ENCODE results near the gene RRP8. TPM values are rescaled to one million over a fixed set of nuclear protein-coding genes. Genes with fewer than 3 reads are reported as not detected.

The RRP8 gene
- total RNA-seq, 1 experiment from 2014 or later: 10.1 TPM

- ChIA-PET POLR2A (ENCODE audit: unreplicated experiment) (no interaction called here), CTCF (no interaction called here)
- no peaks in the 10 kb centered on the region for H3F3A ChIP-seq (ENCODE audit: insufficient read depth, low read depth)
- H3K4me2 ChIP-seq: no peak overlapping the region
- no peaks in the 10 kb centered on the region for H3K4me1 ChIP-seq (replicated peaks; ENCODE audit: insufficient read depth)
- no peaks in the 10 kb centered on the region for H4K20me1 ChIP-seq (ENCODE audit: insufficient read depth)
- no peak overlapping the region for H3K4me3 ChIP-seq
- peaks cover 2% of the 10 kb centered on the region; the same call in 1 of the 2 replicates for H3K27me3 ChIP-seq (ENCODE audit: insufficient read depth, low read depth)
- H3K36me3 ChIP-seq (ENCODE audit: low read depth): no peaks in the 10 kb centered on the region
- no TSS peak for BruUV-seq (replicated peaks)
- TF ChIP-seq, protein P1, sequence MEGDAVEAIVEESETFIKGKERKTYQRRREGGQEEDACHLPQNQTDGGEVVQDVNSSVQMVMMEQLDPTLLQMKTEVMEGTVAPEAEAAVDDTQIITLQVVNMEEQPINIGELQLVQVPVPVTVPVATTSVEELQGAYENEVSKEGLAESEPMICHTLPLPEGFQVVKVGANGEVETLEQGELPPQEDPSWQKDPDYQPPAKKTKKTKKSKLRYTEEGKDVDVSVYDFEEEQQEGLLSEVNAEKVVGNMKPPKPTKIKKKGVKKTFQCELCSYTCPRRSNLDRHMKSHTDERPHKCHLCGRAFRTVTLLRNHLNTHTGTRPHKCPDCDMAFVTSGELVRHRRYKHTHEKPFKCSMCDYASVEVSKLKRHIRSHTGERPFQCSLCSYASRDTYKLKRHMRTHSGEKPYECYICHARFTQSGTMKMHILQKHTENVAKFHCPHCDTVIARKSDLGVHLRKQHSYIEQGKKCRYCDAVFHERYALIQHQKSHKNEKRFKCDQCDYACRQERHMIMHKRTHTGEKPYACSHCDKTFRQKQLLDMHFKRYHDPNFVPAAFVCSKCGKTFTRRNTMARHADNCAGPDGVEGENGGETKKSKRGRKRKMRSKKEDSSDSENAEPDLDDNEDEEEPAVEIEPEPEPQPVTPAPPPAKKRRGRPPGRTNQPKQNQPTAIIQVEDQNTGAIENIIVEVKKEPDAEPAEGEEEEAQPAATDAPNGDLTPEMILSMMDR (conservative IDR thresholded peaks at IDR 0.05): no peak
- no peak for TF ChIP-seq EZH2 (IDR thresholded peaks at IDR 0.05; ENCODE audit: low read depth)
- no peak for DNase-seq
- no peak overlapping the region for H3K27ac ChIP-seq
- no peaks in the 10 kb centered on the region for H3K9me2 ChIP-seq (ENCODE audit: insufficient read depth)
- H2AFZ ChIP-seq: no peak overlapping the region
- H3K9me3 ChIP-seq (ENCODE audit: insufficient read depth, low read depth): no peaks in the 10 kb centered on the region
- intact Hi-C loops (cut with micrococcal nuclease; ENCODE audit: unreplicated experiment): no loop called here
- no peaks in the 10 kb centered on the region for H3K79me2 ChIP-seq (ENCODE audit: low read depth)
These were observed 47.6 kb upstream of the RRP8 start for GRCh38 chr11:6650980-6651379.

DNA sequence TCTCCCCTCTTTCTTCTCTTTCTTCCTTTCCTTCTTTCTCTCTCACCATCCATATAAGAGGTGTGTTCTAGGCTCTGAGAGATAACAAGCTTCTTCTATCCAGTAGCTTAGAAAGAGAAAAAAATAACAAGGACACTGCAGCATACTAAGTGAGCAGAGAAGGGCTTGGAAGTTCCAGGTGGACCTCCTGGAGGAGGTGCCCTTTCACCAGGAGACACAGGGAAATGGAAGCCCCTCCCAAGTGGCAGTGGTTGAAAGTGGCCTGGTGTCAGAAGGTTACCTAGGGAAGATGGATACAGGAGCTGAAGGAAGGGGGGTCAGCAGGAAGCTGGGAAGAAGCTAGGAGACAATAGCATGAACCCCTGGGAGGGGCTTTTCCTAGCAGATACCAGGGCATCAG, 46.7 kb upstream of the RRP8 start:
- CTCF ChIA-PET: no interaction called here

GRCh38 chr11:6648501-6648900, 45.1 kb upstream of the RRP8 start:
- Histone ChIP-seq H4K20me1 (ENCODE audit: insufficient read depth) (no peaks in the 10 kb centered on the region), H3K4me3 (no peak overlapping the region), H3K9me2 (ENCODE audit: insufficient read depth) (no peaks in the 10 kb centered on the region), H3K27me3 (ENCODE audit: insufficient read depth, low read depth) (peaks cover 2% of the 10 kb centered on the region; the same call in 1 of the 2 replicates), H3K4me2 (no peak overlapping the region), H3K27ac (no peak overlapping the region), H3F3A (ENCODE audit: insufficient read depth, low read depth) (no peaks in the 10 kb centered on the region), H3K36me3 (ENCODE audit: low read depth) (no peaks in the 10 kb centered on the region), H3K4me1 (replicated peaks; ENCODE audit: insufficient read depth) (no peaks in the 10 kb centered on the region), H3K9me3 (ENCODE audit: insufficient read depth, low read depth) (no peaks in the 10 kb centered on the region), H3K79me2 (ENCODE audit: low read depth) (no peaks in the 10 kb centered on the region), H2AFZ (no peak overlapping the region)
- no peak for TF ChIP-seq EZH2 (IDR thresholded peaks at IDR 0.05; ENCODE audit: low read depth)
- TF ChIP-seq, protein P1 (conservative IDR thresholded peaks at IDR 0.05): no peak
- POLR2A ChIA-PET (ENCODE audit: unreplicated experiment): interaction anchor here (0.5 kb wide), 1 partner anchor 16 kb away, joined by 8 read pairs; no protein-coding TSS in a partner anchor
- no TSS peak for BruUV-seq (replicated peaks)
- intact Hi-C loops (cut with micrococcal nuclease; ENCODE audit: unreplicated experiment): no loop called here
- DNase-seq: no peak
- CTCF ChIA-PET: no interaction called here

More for the DNA sequence above, 46.7 kb upstream of the RRP8 start:
- intact Hi-C loops (cut with micrococcal nuclease; ENCODE audit: unreplicated experiment): no loop called here
- H3K4me3 ChIP-seq: no peak overlapping the region
- H4K20me1 ChIP-seq (ENCODE audit: insufficient read depth): no peaks in the 10 kb centered on the region
- no peaks in the 10 kb centered on the region for H3F3A ChIP-seq (ENCODE audit: insufficient read depth, low read depth)
- H3K4me2 ChIP-seq: no peak overlapping the region
- H3K9me2 ChIP-seq (ENCODE audit: insufficient read depth): no peaks in the 10 kb centered on the region
- no peak for DNase-seq
- H2AFZ ChIP-seq: no peak overlapping the region
- no peaks in the 10 kb centered on the region for H3K79me2 ChIP-seq (ENCODE audit: low read depth)
- no peaks in the 10 kb centered on the region for H3K4me1 ChIP-seq (replicated peaks; ENCODE audit: insufficient read depth)
- peaks cover 2% of the 10 kb centered on the region; the same call in 1 of the 2 replicates for H3K27me3 ChIP-seq (ENCODE audit: insufficient read depth, low read depth)
- POLR2A ChIA-PET (ENCODE audit: unreplicated experiment): no interaction called here
- H3K9me3 ChIP-seq (ENCODE audit: insufficient read depth, low read depth): no peaks in the 10 kb centered on the region
- BruUV-seq (replicated peaks): no TSS peak
- no peak overlapping the region for H3K27ac ChIP-seq
- TF ChIP-seq, protein P1 (conservative IDR thresholded peaks at IDR 0.05): no peak
- no peak for TF ChIP-seq EZH2 (IDR thresholded peaks at IDR 0.05; ENCODE audit: low read depth)
- H3K36me3 ChIP-seq (ENCODE audit: low read depth): no peaks in the 10 kb centered on the region
